NCI-H774 (cell line): ENCODE results near the gene ZHX3.
"Not testable (repeated sequence)": the region's sequence is repeated elsewhere in the genome, so short reads cannot be mapped to it uniquely, and the experiment has no call there.

ENCODE experiments used
- DNase-seq: peaks from one replicate; lab custom pipeline; 2025; lab: John Stamatoyannopoulos, UW

Gene ZHX3

DNA sequence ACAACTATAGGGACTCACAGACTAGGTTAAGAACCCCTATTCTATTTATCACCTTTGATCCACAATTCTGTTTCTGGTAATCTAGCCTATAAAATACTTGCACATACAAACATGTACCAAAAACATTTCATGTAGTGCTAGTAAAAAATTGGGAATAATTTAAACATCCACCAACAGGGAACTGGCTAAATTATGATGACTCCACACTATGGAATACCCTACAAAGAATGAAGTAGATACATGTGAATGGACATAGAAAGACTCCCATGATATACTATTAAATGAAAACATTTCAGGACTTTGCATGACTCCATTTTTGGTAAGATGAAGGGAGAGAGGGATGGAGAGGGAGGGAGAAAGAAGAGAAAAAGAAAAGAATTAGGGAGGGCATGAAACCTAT is 58.2 kb downstream of the ZHX3 start:
- no peak for DNase-seq

DNA sequence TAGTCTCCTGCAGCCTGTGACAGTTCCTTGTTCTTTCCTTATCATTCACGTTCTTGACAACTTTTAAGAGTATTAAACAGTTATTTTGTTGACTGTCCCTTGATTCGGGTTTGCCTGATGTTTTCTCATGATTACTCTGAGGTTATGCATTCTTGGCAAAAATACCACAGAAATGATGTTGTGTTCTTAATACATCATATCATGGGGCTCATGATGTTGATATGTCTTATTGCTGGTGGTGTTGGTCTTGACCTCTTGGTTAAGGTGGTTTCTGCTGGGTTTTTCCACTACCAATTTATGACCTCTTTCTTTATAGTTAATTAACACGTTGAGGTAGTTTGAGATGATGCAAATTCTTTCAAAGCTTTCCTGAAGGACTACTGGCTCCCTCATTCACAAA is 59.1 kb downstream of the ZHX3 start:
- no peak for DNase-seq

DNA sequence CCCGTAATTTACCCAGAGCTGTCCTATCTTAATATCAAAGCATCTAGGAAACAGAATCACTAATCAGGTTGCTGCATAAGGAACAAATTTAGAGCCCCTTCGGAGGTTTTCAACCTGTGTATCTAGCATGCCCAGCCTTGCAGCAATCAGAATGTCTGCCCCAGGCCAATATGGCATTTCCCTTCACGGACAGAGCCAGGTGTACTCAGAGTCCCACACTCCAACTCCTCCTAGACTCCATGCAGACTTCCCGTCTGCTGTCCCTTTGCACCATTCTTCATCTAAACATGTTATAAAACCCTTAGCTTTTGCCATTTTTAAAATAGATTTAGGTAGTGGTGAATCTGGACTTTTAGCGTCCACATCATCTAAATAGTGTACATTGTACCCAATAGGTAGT is 61.0 kb downstream of the ZHX3 start:
- no peak for DNase-seq

DNA sequence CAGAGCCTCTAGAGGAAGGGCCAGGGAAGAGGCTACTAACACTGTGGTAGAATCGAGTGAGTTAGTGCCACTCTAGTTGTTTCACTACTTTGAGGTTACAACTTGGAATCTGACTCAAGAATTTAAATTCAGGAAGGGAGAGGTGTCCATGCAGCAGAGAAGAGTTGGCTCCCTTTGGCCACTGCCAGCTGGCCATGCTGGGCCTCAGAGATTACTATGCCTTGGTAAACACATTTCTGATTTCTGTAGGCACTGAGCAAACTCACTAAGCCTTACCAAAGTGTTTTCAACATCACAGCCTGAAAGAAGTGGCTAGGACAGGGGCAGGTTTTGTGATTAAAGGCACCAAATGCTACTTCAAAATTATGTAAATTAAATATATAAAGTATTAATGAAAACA is 61.9 kb downstream of the ZHX3 start:
- DNase-seq, result no peak

DNA sequence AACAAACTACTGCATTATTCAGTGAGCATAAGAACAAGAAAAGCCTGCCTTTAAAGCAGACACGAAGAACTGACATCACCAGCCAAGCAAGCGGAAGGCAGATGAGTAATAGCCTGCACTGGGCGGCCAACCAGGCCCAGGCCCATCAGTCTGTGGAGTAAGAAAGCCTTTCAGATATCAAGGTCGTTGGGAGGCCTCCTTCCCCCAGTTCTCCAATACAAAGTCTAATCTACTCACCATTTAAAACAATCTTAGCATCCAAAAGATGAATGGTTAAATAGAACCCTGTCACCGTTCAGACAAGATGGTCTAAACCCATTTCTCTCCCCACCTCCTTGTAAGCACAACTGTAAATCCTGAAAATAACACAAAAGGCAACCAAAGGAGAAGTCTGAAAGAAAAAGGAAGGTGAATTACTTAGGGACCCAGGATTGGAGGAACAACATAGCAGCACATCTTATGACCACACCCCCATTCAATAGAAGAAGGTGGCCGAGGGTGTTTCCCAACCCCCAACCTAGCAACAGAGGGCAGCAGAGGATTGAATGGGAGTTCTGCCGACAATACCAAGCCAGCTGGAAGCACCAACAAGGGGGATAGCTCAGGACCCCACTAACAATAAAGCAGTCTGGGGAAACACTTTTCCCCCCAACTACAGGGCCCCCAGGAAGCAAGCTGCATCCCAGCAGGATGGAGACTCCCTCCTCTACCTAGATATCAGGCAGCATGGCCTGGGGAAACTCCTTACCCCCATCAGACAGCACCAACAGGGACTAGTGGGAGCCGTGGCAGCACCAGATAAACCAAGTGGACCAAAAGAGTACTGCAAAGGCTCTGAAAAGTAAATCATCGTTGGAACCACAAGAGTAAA is 67.9 kb downstream of the ZHX3 start:
- no peak for DNase-seq

DNA sequence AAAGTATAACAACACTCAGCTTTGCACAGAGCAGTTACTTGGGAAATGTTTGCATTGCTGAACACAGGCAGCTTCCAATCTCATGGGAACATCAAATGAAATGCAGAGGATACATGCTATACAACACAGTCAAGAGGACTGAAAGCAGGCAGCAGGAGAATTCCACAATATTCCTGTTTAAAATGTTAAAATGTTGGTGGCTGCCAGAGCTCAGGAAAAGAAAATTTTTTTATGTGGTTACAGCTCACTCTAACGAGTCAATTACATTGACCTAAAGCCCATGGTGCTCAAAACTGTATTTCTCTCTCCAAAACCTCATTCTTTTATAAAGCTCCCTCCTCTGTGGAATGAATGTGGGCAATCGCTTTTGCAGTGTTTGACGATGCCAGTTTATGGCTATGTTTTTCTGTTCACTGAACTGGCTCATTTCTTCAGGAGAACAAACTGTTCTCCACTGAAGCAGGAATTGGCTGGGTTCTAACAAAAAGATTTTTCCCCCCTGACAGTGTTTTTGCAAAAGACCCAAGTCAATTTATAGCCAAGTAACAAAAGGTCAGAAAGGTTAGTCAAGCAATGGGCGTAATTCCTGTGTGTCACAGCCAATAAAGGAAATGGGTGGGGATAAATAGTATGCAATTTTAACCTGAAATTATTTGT is 69.0 kb downstream of the ZHX3 start:
- DNase-seq, result no peak

DNA sequence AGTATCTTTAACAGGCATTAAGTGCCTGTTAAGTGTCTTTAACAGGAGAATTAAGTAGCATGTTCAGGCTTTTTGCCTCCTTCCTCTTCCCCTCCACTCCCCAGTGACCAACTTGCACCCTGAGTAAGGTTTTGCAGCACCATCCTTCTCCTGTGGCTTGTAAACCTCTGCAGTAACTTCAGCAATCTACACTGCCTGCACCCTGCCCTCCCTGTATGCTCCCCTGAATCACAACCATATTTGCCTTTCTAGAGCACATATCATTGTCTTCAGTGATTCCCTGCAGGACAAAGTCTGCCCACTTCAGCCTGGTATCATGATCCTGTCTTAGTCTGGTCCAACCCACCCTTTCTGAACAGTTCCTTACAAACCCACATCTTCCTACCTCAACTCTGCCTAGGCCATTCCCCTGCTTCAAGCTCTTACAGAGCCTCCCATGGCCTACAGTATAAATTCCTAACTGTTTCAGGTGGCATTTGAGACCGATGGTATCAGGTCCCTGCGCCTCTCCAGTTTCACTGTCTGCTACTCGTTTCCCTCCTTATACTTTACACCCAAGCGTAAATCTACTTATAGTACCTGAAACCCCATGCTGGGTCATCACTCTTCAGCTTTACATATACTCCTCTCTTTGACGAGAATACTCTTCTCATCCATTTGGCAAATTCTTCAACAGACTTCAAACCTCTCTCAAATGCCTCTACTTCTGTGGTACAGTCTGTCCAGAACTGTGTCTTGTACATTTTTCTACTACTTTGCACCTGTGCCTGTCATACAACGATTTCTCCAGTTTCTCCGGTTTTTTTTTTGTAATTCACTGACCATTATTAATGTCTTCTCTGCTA is 69.8 kb downstream of the ZHX3 start:
- no peak for DNase-seq

DNA sequence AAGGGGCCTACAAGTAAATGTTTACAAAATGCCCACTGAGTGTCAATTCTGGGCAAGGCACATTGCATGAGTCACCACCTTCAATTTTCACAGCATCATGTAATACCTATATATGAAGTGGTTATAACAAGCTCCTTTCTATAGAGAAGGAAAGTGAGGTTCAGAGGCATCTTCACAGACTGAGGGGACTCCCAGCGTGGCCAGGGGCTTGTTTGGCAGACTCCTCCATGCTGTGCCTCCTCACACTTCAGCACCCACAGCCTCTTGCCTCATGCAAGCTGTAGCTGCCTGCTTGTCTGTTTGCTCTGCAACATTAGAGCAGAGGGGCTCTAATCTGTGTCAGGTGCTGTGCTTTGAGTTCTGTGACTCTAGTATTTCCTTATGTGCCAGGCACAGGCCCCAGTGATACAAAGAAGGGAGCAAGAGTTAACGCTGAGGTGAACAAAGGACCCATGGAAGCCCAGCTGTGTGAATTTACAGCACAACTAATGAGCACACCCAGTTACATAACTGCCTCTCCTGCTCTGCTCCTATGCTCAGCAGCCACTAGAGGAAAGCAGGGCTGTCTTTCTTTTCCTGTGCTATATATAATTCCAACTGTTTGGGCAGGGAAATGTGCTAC is 72.3 kb downstream of the ZHX3 start:
- DNase-seq, result no peak

DNA sequence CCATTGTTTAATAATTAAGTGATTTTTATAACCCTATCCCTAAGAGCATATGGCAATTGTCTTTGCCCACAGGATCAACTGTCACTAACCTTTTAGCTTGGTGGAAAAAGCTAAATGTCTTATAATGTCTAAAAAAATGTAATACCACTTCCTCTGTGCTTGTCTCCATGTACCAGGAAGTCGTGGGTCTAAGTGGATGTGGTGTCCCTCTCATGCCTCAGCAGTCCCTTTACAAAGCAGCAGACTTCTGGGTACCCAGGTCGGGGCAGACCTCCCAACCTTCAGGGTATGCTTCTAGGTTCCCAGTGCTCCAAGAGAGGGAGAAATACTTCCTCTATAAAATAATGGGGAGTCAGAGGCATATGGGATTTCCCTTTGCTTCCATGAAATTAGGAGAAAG is 74.7 kb downstream of the ZHX3 start:
- DNase-seq, result no peak

DNA sequence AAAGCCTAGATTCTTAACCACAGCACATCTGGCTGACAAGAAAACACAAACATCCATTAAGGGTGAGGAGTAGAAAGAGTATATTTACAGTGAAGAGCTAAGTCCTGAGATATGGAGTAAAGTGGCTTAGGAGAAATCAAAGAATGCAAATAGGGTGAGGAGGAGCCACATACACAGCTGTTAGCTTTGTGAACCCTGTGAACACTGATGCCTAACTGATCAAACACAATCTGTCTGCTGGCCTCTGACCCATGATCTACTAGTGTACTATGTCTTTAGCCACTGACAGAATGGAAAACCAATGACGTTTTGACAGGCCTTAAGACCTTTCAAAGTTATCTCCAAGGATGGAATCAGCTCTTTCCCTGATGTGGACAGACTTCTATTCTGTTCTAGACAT is 75.2 kb downstream of the ZHX3 start:
- no peak for DNase-seq

DNA sequence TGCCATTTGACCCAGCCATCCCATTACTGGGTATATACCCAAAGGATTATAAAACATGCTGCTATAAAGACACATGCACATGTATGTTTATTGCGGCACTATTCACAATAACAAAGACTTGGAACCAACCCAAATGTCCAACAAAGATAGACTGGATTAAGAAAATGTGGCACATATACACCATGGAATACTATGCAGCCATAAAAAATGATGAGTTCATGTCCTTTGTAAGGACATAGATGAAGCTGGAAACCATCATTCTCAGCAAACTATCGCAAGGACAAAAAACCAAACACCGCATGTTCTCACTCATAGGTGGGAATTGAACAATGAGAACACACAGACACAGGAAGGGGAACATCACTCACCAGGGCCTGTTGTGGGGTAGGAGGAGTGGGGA is 80.3 kb downstream of the ZHX3 start:
- not testable (repeated sequence) for DNase-seq

DNA sequence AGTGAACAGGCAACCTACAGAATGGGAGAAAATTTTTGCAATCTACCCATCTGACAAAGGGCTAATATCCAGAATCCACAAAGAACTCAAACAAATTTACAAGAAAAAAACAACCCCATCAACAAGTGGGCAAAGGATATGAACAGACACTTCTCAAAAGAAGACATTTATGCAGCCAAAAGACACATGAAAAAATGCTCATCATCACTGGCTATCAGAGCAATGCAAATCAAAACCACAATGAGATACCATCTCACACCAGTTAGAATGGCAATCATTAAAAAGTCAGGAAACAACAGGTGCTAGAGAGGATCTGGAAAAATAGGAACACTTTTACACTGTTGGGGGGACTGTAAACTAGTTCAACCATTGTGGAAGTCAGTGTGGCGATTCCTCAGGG is 80.7 kb downstream of the ZHX3 start:
- DNase-seq, result not testable (repeated sequence)

DNA sequence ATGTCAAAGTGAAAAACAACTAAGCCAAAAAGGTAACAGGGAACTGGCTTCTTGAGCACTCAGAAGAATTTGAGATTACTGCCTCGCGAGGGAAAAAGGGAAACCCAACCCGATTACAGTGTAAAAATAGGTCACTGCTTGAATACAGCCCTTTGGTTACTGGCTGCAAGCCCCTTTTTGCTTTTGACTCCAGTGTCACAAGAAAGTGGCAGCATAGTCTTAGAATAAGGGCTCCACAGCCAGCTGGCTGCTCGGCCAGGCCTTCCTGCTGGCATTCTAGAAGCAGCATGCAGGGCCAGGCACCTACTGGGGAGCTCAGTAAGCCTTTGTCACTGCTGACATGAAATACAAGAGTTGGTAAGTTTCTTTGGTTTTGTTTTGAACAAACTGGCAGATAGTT is 83.0 kb downstream of the ZHX3 start:
- DNase-seq, result no peak

DNA sequence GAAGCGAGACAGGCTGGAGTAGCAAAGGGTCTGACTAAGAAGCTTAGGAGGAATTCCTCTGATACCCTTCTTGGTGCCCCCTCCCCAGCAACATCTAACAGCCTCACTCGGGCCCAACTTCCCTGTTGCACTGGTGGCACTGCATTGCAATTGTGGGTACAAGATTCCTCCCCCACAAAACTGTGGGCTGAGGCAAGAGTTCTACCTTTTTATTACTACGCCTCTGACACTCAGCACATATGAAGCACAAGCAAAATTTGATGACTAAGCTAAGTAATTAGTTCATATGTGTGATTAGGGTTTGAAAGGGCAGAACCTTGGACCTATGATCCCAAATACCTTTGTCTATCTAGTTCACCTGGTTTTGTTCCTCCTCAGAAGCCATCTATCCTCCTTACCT is 83.5 kb downstream of the ZHX3 start:
- DNase-seq, result no peak

DNA sequence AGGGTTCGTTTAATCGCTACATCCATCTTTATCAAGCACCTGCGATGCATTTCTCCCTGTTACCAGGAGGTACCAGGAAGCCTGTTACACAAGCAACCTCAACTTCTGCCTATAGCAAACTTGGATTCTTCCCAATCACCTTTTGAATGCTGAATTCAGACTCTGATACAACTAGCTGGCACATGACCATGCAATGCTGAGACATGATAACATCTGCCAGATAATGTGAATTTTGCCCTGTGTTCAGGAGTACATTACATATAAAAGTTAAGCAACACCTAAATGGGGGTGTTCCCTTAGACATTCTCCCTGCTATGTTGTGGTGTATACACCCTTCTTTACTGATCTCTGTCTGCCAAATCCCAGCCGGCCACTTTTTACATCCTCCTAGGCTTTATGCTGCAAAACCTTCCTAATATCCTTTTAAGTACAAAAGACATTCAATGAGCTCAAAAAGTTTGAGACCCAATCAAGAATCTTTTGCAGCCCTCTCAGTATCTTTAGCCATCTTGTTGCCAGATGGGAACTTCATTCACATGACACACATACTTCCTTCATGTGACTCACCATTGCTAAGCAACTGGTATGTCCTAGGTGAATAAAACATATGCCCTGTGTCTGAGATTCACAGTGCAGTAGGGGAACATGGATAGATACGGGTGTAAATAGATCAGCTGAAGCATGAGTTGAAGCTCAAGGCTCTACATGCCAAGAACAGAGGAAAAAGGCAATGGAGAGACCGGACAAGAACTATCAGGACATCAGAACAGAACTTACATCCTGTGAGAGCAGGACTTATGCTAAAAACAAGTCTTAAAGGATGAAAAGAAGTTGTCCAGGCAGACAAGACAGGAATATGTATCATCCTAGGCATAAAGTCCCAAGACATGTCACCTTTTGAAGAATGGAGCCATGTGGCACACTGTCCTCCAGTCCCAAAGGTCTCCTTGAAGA is 84.3 kb downstream of the ZHX3 start:
- no peak for DNase-seq

DNA sequence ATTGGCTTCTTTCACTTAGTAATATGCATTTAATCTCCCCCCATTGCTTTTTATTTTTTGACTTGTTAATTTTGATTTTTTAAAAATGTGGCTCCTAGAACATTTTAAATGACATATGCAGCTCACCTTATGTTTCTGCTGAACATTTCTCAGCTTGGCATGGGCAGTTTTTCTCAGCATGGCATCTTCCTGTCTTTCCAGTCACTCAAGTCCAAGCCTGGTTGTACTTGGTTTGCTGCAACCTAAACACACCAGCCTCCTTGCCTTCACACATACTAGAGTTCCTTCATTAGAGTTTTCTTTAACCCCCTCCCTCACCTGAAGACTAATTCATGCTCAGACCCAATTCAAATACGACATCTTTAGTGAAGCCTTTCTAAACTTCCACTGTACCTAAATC is 86.4 kb downstream of the ZHX3 start:
- DNase-seq, result no peak

DNA sequence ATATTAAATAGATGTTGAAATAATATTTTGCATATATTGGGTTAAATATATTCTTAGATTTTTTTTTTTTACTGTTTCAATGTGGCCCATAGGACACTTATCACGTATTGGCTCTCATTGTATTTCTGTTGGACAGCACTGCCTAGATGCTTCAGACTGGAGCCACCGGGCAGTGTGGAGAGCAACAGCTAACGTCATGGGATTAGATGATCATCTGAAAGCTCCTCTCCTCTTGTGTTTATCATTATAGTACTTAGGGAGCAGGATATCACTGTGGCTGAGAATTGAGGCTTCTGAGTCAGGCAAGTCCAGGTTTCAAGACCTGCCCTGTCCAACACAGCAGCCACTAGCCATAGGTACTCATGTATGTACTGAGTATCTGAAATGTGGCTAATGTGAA is 87.4 kb downstream of the ZHX3 start:
- DNase-seq, result no peak

DNA sequence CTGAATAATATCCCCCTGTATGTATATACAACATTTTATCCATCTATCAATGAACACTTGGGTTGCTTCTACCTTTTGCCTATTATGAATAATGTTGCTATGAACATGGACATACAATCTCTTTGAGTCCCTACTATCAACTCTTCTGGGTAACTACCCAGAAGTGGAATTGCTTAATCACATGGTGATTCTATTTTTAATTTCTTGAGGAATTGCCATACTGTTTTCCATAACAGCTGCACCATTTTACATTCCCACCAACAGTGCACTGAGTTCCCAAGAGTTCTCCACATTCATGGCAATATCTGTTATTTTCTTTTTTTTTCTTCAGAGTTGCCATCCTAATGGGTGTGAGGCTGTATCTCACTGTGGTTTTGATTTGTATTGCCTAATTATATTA is 88.3 kb downstream of the ZHX3 start:
- no peak for DNase-seq

DNA sequence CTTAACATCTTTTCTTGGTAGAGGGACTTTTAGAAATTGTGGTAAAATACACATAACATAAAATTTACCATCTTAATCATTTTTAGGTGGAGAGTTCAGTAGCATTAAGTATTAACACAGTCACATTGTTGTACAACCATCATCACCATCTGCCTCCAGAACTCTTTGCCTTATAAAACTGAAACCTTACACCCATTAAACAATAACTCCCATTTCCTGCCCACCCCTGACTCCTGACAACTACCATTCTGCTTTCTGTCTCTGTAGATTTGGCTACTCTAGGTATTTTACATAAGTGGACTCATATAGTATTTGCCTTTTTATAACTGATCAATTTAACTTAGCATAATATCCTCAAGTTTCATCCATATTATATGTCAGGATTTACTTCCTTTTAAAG is 88.7 kb downstream of the ZHX3 start:
- DNase-seq, result no peak

DNA sequence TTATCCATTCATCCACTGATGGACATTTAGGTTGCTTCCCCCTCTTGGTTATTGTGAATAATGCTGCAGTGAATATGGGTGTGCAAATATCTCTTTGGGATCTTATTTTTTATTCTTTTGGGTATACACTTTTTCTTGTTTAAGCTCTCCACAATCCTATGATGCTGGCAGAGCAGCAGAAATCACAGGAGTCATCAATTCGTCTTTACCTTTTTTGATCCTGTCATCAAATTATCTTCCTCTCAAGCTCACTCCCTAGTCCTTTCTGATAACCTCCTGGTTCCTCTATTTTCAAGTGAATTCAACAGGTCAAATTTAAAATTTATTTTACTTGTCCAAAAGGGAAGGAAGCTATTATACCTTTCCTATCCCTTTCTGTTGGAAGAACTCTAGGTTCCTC is 91.1 kb downstream of the ZHX3 start:
- no peak for DNase-seq

DNA sequence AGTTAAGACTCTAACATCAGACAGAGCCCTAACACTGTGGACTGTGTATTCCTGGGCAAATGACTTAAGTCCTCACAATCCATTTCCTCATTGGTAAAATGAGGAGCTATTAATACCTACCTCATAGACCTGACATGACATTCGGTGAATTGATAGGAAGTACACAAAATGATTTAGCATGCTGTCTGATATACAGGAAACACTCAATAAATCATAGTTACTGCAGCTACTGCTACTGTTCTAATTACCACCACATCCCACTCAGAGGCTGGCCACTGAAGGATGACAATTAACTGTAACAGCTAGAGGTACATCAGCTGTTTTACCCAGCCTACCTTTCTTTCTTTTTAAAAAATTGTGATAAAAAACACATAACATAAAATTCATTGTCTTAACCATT is 92.4 kb downstream of the ZHX3 start:
- no peak for DNase-seq
